Measurements from ENCODE around the gene LRRC36.

Gene LRRC36

DNA sequence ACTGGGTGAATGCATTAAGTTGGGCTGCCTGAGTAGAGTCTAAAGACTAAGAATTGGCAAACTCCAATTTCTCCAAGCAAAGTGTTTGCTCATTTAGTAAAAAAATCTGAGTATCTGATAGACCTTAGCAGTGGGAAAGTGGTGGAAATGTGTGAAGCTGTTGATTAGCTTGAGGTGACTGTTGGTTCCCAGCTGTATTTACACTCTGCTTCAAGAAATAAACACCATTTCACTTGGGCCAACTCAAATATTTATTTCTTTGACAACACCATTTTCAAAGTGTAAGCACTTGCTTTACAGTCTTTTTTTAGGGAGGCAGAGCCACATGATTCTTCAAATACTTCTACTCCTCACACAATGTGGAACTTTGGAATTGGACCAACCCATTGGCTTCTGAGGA, 8.8 kb upstream of the LRRC36 start:
- no peak overlapping the region for H3K27ac ChIP-seq (ENCODE audit: low read length)
- no peak overlapping the region for H3K4me3 ChIP-seq (ENCODE audit: low read length in 2 of 2)
- no peaks in the 10 kb centered on the region for H3K4me1 ChIP-seq (ENCODE audit: control insufficient read depth, insufficient read depth, low read length)
- no peaks in the 10 kb centered on the region for H3K36me3 ChIP-seq (ENCODE audit: control insufficient read depth in 2 of 2, insufficient read depth in 2 of 2, low read length in 2 of 2)
- H3K9me3 ChIP-seq (ENCODE audit: control insufficient read depth in 2 of 2, low read length in 2 of 2), result no peaks in the 10 kb centered on the region
- peaks cover 0 to 5% of the 10 kb centered on the region in 2 donors for H3K27me3 ChIP-seq (ENCODE audit: control insufficient read depth in 1 of 2, insufficient read depth in 2 of 2, low read length in 2 of 2)
- no peak overlapping the region for H3K9ac ChIP-seq (ENCODE audit: low read length in 2 of 2)

DNA sequence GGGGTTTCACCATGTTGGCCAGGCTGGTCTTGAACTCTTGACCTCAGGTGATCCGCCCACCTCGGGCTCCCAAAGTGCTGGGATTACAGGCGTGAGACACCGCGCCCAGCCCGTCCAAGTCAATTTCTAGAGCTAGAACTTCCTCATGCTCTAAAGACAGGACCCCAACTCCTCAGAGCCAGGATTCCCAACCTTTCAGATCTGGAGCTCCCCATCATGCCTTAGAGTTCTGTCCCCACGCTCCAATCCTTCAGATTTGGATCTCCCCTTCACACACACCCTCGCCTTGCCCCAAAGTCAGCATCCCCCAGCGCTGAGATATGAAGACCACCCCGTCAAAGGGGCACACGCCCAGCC, 522 bp upstream of the LRRC36 start:
- H3K36me3 ChIP-seq (ENCODE audit: control insufficient read depth in 2 of 2, insufficient read depth in 2 of 2, low read length in 2 of 2), result no peaks in the 10 kb centered on the region
- no peak overlapping the region for H3K27ac ChIP-seq (ENCODE audit: low read length)
- peaks cover 5% of the 10 kb centered on the region for H3K4me1 ChIP-seq (ENCODE audit: control insufficient read depth, insufficient read depth, low read length)
- peak overlapping the region in 1 of 2 donors; percentile 42 for H3K9ac ChIP-seq (ENCODE audit: low read length in 2 of 2)
- peak overlapping the region; percentile 25 to 69 for H3K4me3 ChIP-seq (ENCODE audit: low read length in 2 of 2)
- H3K9me3 ChIP-seq (ENCODE audit: control insufficient read depth in 2 of 2, low read length in 2 of 2), result no peaks in the 10 kb centered on the region
- peaks cover 15 to 17% of the 10 kb centered on the region in 2 donors for H3K27me3 ChIP-seq (ENCODE audit: control insufficient read depth in 1 of 2, insufficient read depth in 2 of 2, low read length in 2 of 2)

DNA sequence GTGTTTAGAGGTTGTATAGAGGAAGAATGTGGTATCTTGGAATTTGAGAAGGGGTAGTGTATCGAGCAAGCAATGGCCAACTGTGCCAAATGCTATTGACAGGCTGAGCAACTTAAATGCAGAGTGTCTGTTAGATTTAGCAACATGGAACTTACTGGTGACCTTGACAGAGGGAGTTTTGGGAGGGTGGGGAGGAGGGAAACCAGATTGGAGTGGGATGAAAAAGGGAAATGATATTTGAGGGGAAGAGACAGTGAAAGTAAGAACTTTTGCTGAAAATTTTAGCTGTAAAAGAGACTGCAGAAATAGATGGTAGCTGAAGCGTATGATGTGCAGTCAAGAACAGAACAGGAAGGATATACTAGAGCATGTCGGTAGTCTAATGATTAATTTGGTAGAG, 1.1 kb downstream of the LRRC36 start:
- Histone ChIP-seq H3K27me3 (ENCODE audit: control insufficient read depth in 1 of 2, insufficient read depth in 2 of 2, low read length in 2 of 2) (peaks cover 15 to 17% of the 10 kb centered on the region in 2 donors), H3K4me3 (ENCODE audit: low read length in 2 of 2) (no peak overlapping the region), H3K9ac (ENCODE audit: low read length in 2 of 2) (no peak overlapping the region), H3K27ac (ENCODE audit: low read length) (no peak overlapping the region), H3K4me1 (ENCODE audit: control insufficient read depth, insufficient read depth, low read length) (peaks cover 5% of the 10 kb centered on the region), H3K36me3 (ENCODE audit: control insufficient read depth in 2 of 2, insufficient read depth in 2 of 2, low read length in 2 of 2) (no peaks in the 10 kb centered on the region), H3K9me3 (ENCODE audit: control insufficient read depth in 2 of 2, low read length in 2 of 2) (no peaks in the 10 kb centered on the region)

DNA sequence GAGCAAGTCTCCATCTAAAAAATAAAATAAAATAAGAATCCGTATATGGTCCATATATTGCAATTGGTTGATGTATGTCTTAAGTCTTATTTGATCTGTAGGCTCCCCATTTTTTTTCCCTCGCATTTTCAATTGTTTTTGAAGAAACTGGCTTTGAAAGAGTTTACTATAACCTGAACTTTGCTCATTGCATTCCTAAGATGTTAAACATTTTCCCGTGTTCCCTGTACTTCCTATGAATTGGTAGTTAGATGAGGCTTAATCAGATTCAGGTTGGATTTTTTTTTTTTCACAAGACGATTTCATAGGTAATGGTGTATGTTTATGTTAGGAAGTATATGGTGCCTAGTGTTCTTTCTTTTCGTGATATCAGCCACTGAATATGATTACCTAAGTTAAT, 3.3 kb downstream of the LRRC36 start:
- no peaks in the 10 kb centered on the region for H3K9me3 ChIP-seq (ENCODE audit: control insufficient read depth in 2 of 2, low read length in 2 of 2)
- no peak overlapping the region for H3K27ac ChIP-seq (ENCODE audit: low read length)
- no peaks in the 10 kb centered on the region for H3K36me3 ChIP-seq (ENCODE audit: control insufficient read depth in 2 of 2, insufficient read depth in 2 of 2, low read length in 2 of 2)
- peaks cover 5% of the 10 kb centered on the region for H3K4me1 ChIP-seq (ENCODE audit: control insufficient read depth, insufficient read depth, low read length)
- H3K9ac ChIP-seq (ENCODE audit: low read length in 2 of 2), result no peak overlapping the region
- H3K4me3 ChIP-seq (ENCODE audit: low read length in 2 of 2), result no peak overlapping the region
- H3K27me3 ChIP-seq (ENCODE audit: control insufficient read depth in 1 of 2, insufficient read depth in 2 of 2, low read length in 2 of 2), result peaks cover 7 to 14% of the 10 kb centered on the region in 2 donors

DNA sequence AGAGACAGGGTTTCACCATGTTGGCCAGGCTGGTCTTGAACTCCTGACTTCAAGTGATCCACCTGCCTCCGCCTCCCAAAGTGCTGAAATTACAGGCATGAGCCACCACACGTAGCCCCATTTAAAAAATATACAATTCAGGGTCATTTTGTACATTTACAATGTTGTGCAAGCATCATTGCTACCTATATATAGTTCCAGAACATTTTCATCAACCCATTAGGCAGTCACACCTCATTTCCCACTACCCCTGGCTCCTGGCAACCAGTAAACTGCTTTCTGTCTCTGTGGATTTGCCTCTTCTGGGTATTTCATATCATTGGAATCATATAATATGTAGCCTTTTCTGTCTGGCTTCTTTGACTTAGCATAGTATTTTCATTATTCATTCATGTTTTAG, 6.7 kb downstream of the LRRC36 start:
- Histone ChIP-seq H3K4me1 (ENCODE audit: control insufficient read depth, insufficient read depth, low read length) (no peaks in the 10 kb centered on the region), H3K4me3 (ENCODE audit: low read length in 2 of 2) (no peak overlapping the region), H3K9ac (ENCODE audit: low read length in 2 of 2) (no peak overlapping the region), H3K9me3 (ENCODE audit: control insufficient read depth in 2 of 2, low read length in 2 of 2) (no peaks in the 10 kb centered on the region), H3K27ac (ENCODE audit: low read length) (no peak overlapping the region), H3K36me3 (ENCODE audit: control insufficient read depth in 2 of 2, insufficient read depth in 2 of 2, low read length in 2 of 2) (no peaks in the 10 kb centered on the region), H3K27me3 (ENCODE audit: control insufficient read depth in 1 of 2, insufficient read depth in 2 of 2, low read length in 2 of 2) (no peaks in the 10 kb centered on the region)

DNA sequence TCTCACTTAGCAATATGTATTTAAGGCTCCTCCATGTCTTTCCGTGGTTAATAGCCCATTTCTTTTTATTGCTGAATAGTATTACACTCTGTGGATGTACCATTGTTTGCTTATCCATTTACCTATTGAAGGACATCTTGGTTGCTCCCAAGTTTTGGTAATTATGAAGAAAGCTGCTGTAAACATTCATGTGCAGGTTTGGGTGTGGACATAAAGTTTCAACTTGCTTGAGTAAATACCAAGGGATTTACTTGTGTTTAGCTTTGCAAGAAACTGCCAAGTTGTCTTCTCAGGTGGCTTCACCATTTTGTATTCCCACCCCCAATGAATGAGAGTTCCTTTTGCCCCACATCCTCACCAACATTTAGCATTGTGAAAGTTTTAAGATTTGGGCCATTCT, 9.5 kb downstream of the LRRC36 start:
- Histone ChIP-seq H3K4me1 (ENCODE audit: control insufficient read depth, insufficient read depth, low read length) (no peaks in the 10 kb centered on the region), H3K27ac (ENCODE audit: low read length) (no peak overlapping the region), H3K9ac (ENCODE audit: low read length in 2 of 2) (no peak overlapping the region), H3K9me3 (ENCODE audit: control insufficient read depth in 2 of 2, low read length in 2 of 2) (no peaks in the 10 kb centered on the region), H3K36me3 (ENCODE audit: control insufficient read depth in 2 of 2, insufficient read depth in 2 of 2, low read length in 2 of 2) (no peaks in the 10 kb centered on the region), H3K4me3 (ENCODE audit: low read length in 2 of 2) (no peak overlapping the region), H3K27me3 (ENCODE audit: control insufficient read depth in 1 of 2, insufficient read depth in 2 of 2, low read length in 2 of 2) (no peaks in the 10 kb centered on the region)

DNA sequence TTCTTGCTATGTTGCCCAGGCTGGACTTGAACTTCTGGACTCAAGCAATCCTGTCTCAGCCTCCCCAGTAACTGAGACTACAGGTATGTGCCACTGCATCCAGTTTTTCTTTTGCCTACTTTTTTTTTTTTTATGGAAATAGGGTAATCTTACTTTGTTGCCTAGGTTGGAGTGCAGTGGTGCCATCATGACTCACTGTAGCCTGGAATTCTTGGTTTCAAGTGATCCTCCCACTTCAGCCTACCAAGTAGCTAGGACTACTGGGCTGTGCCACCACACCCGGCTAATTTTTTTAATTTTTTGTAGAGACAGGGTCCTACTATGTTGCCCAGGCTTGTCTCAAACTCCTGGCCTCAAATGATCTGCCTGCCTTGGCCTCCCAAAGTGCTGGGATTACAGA, 10.0 kb downstream of the LRRC36 start:
- H3K9ac ChIP-seq (ENCODE audit: low read length in 2 of 2), result no peak overlapping the region
- H3K27ac ChIP-seq (ENCODE audit: low read length), result no peak overlapping the region
- H3K4me1 ChIP-seq (ENCODE audit: control insufficient read depth, insufficient read depth, low read length), result no peaks in the 10 kb centered on the region
- no peaks in the 10 kb centered on the region for H3K36me3 ChIP-seq (ENCODE audit: control insufficient read depth in 2 of 2, insufficient read depth in 2 of 2, low read length in 2 of 2)
- H3K9me3 ChIP-seq (ENCODE audit: control insufficient read depth in 2 of 2, low read length in 2 of 2), result no peaks in the 10 kb centered on the region
- no peak overlapping the region for H3K4me3 ChIP-seq (ENCODE audit: low read length in 2 of 2)
- no peaks in the 10 kb centered on the region for H3K27me3 ChIP-seq (ENCODE audit: control insufficient read depth in 1 of 2, insufficient read depth in 2 of 2, low read length in 2 of 2)

DNA sequence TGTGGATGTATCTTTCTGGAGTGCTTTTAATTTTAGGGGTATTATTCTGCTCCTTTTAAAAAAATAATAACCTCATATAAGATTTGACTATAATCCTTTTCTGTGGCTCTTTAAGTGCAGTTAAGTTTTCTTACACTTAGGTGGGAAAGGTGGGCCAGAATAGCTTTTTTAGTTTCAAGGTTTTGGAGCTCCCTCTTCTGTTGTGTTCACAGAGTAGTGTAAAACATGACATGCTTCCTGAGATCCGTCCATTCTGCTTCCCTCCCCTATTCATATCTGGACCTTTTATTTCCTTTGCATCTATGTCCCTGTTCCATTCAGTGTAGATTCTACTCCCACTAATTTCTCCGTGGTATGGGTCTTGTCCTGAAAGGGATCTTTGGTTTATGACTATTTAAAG, 12.8 kb downstream of the LRRC36 start:
- Histone ChIP-seq H3K4me3 (ENCODE audit: low read length in 2 of 2) (no peak overlapping the region), H3K27me3 (ENCODE audit: control insufficient read depth in 1 of 2, insufficient read depth in 2 of 2, low read length in 2 of 2) (peaks cover 0 to 1% of the 10 kb centered on the region in 2 donors), H3K4me1 (ENCODE audit: control insufficient read depth, insufficient read depth, low read length) (no peaks in the 10 kb centered on the region), H3K9me3 (ENCODE audit: control insufficient read depth in 2 of 2, low read length in 2 of 2) (no peaks in the 10 kb centered on the region), H3K9ac (ENCODE audit: low read length in 2 of 2) (no peak overlapping the region), H3K36me3 (ENCODE audit: control insufficient read depth in 2 of 2, insufficient read depth in 2 of 2, low read length in 2 of 2) (no peaks in the 10 kb centered on the region), H3K27ac (ENCODE audit: low read length) (no peak overlapping the region)

DNA sequence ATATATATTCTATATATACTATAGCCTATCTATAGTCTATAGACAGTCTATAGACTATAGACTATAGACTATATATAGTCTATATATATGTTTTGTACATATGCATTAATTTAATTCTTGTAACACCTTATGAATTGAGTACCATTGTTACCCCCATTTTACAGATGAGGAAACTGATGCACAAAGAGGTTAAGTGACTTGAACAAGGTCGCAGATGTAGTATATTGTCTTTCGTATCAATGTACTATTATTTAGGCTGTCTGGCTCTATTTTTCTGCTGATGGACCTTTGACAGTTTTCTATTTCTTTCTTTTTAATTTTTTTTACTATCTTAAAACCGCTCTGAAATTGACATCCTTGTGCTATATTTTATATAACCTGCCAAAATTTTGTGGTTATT, 14.6 kb downstream of the LRRC36 start:
- H3K4me1 ChIP-seq (ENCODE audit: control insufficient read depth, insufficient read depth, low read length), result no peaks in the 10 kb centered on the region

DNA sequence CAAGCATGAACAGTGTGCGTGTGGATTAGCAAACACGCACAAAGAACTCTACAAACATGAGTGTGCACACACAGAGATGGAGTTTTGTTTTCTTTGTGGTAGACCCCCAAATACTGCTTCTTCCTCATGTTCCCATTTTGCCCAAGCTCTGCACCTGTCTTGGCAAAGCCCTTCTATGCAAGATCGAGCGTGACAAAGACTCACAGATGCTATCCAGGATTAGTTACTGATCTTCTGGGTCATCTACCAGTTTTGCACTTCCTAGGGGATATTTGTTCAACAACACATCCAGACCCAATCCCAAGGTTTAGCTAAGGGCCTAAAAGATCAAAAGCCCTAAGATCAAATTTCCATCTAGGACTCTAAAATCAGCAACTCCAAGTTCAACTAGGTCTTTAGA, 16.0 kb downstream of the LRRC36 start:
- peaks cover 0 to 2% of the 10 kb centered on the region in 2 donors for H3K27me3 ChIP-seq (ENCODE audit: control insufficient read depth in 1 of 2, insufficient read depth in 2 of 2, low read length in 2 of 2)
- no peak overlapping the region for H3K27ac ChIP-seq (ENCODE audit: low read length)
- no peak overlapping the region for H3K9ac ChIP-seq (ENCODE audit: low read length in 2 of 2)
- no peaks in the 10 kb centered on the region for H3K4me1 ChIP-seq (ENCODE audit: control insufficient read depth, insufficient read depth, low read length)
- no peaks in the 10 kb centered on the region for H3K9me3 ChIP-seq (ENCODE audit: control insufficient read depth in 2 of 2, low read length in 2 of 2)
- H3K4me3 ChIP-seq (ENCODE audit: low read length in 2 of 2), result no peak overlapping the region
- H3K36me3 ChIP-seq (ENCODE audit: control insufficient read depth in 2 of 2, insufficient read depth in 2 of 2, low read length in 2 of 2), result no peaks in the 10 kb centered on the region

More for the DNA sequence above, 14.6 kb downstream of the LRRC36 start:
- no peak overlapping the region for H3K27ac ChIP-seq (ENCODE audit: low read length)
- H3K27me3 ChIP-seq (ENCODE audit: control insufficient read depth in 1 of 2, insufficient read depth in 2 of 2, low read length in 2 of 2), result peaks cover 0 to 2% of the 10 kb centered on the region in 2 donors
- no peaks in the 10 kb centered on the region for H3K36me3 ChIP-seq (ENCODE audit: control insufficient read depth in 2 of 2, insufficient read depth in 2 of 2, low read length in 2 of 2)
- no peaks in the 10 kb centered on the region for H3K9me3 ChIP-seq (ENCODE audit: control insufficient read depth in 2 of 2, low read length in 2 of 2)
- no peak overlapping the region for H3K4me3 ChIP-seq (ENCODE audit: low read length in 2 of 2)
- no peak overlapping the region for H3K9ac ChIP-seq (ENCODE audit: low read length in 2 of 2)

DNA sequence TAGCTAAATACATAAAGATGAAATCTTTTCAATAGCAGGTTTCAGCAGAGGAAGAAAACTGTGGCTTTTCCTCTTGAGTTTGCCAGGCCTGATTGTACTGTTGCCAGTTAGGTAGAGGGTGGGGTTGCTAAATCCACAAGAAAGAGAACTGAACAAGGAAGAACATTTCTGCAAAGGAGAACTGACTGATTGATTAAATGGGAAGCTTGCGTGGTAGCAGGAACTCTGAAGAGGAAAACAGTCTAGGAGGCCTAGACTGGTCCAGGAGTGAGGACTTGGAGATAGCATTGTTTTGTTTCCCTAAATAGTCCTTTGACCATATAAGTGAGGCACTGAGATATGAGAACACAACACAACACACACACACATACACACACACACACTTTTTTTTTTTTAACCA, 18.8 kb downstream of the LRRC36 start:
- H3K4me3 ChIP-seq (ENCODE audit: low read length in 2 of 2), result no peak overlapping the region
- no peaks in the 10 kb centered on the region for H3K9me3 ChIP-seq (ENCODE audit: control insufficient read depth in 2 of 2, low read length in 2 of 2)
- H3K9ac ChIP-seq (ENCODE audit: low read length in 2 of 2), result no peak overlapping the region
- no peaks in the 10 kb centered on the region for H3K36me3 ChIP-seq (ENCODE audit: control insufficient read depth in 2 of 2, insufficient read depth in 2 of 2, low read length in 2 of 2)
- peaks cover 0 to 2% of the 10 kb centered on the region in 2 donors for H3K27me3 ChIP-seq (ENCODE audit: control insufficient read depth in 1 of 2, insufficient read depth in 2 of 2, low read length in 2 of 2)
- H3K4me1 ChIP-seq (ENCODE audit: control insufficient read depth, insufficient read depth, low read length), result no peaks in the 10 kb centered on the region
- H3K27ac ChIP-seq (ENCODE audit: low read length), result no peak overlapping the region
